NOMO-1 treated with dmso at 0.1 percent for 144 hours (cell line): ENCODE data around the gene KIF7.
"Not testable (repeated sequence)": the region's sequence is repeated elsewhere in the genome, so short reads cannot be mapped to it uniquely, and the experiment has no call there.

Source experiments
- DNase-seq: peaks from one replicate; lab custom pipeline; 2025; ENCODE audit not compliant: unreplicated experiment; lab: John Stamatoyannopoulos, UW

KIF7 gene

GRCh38 chr15:89654847-89655805 is at the start of gene KIF7:
KIF7 (minus strand) TSS chr15:89655467; CDS start chr15:89652930, 2,537 bp downstream.
- DNase-seq = no peak

- DNase-seq = no peak
These were observed 49.1 kb upstream of the KIF7 start for GRCh38 chr15:89704411-89704810.

- no peak for DNase-seq
These were observed 39.9 kb upstream of the KIF7 start for GRCh38 chr15:89695198-89695597.

GRCh38 chr15:89693696-89694095 is 38.4 kb upstream of the KIF7 start:
- DNase-seq = no peak

- no peak for DNase-seq
These were observed 37.8 kb upstream of the KIF7 start for GRCh38 chr15:89693091-89693490.

GRCh38 chr15:89690276-89691218 is 35.3 kb upstream of the KIF7 start, which contains the start of the genes PEX11A and WDR93:
PEX11A (minus strand) TSS chr15:89690754; CDS start chr15:89690632, 122 bp downstream.
WDR93 (plus strand) TSS chr15:89690811; CDS start chr15:89701747, 10,936 bp downstream.
- peak; percentile 45 for DNase-seq

GRCh38 chr15:89689930-89690275 is 34.6 kb upstream of the KIF7 start:
- not testable (repeated sequence) for DNase-seq

- no peak for DNase-seq
These were observed 31.3 kb upstream of the KIF7 start for GRCh38 chr15:89686522-89686921.

- DNase-seq = no peak
These were observed 30.7 kb upstream of the KIF7 start for GRCh38 chr15:89685995-89686394.

GRCh38 chr15:89681146-89681545 is 25.9 kb upstream of the KIF7 start:
- no peak for DNase-seq

- no peak for DNase-seq
These were observed 25.1 kb upstream of the KIF7 start for GRCh38 chr15:89680282-89680873.

GRCh38 chr15:89679212-89679611 is 23.9 kb upstream of the KIF7 start, which contains the start of gene PLIN1:
PLIN1 (minus strand) TSS chr15:89679367; CDS start chr15:89677489, 1,878 bp downstream.
- no peak for DNase-seq

GRCh38 chr15:89677381-89677780 is 22.1 kb upstream of the KIF7 start:
- DNase-seq = no peak

- no peak for DNase-seq
These were observed 20.3 kb upstream of the KIF7 start for GRCh38 chr15:89675606-89676005.

- DNase-seq = no peak
These were observed 19.3 kb upstream of the KIF7 start for GRCh38 chr15:89674526-89674925.

GRCh38 chr15:89673165-89673512 is 17.9 kb upstream of the KIF7 start:
- no peak for DNase-seq

- DNase-seq = no peak
These were observed 17.2 kb upstream of the KIF7 start for GRCh38 chr15:89672221-89673164.

- no peak for DNase-seq
These were observed 16.4 kb upstream of the KIF7 start for GRCh38 chr15:89671687-89672086.

GRCh38 chr15:89670971-89671560 is 15.8 kb upstream of the KIF7 start:
- DNase-seq = no peak

- DNase-seq = no peak
These were observed 14.7 kb upstream of the KIF7 start for GRCh38 chr15:89669941-89670340.
